ENCODE measurements around the gene AVPI1.
"Not testable (repeated sequence)": the region's sequence is repeated elsewhere in the genome, so short reads cannot be mapped to it uniquely, and the experiment has no call there.

Gene AVPI1

DNA sequence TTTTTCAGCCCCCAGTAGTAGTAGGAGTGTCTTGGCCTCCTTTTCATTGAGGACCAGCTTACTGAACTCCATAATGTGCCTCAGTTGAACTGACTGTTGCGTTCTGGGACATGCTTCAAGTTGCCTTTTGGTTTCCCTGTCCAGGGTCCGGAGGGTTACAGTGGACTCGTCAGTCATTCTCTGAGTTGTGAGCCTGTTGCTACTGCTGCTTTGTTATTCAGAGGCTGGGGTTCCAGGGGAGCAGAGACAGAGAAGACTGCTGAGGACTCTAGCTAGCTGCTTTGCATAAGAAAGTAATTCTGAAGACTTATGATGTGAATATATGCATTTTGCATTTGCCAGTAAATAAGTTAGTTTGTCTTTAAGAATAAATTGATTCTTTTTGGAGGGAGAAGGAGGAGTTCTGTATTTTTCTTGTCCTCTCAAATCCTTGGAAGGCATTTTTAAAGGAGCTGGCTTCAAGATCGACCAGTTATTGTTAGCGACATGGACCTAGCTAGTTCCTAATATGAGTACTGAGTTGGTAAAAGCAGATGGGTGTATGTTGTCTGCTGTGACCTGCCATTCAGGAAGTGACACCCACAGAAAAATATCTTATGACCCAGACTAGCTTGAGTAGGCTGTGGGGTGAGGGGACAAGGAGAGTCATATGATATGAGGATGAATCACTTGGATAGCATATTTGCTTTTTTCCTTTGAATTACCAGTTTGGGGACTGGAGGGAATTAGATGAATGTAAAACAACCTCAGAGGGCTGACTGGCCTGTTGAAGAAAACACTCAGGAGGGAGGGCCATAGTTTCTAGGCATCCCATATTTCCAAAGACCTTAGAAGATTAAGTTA, 38.3 kb downstream of the AVPI1 start:
- DNase-seq (ENCODE audit: low read depth in 2 of 2) = peak; percentile 84 to 97
- TF ChIP-seq, protein P1, sequence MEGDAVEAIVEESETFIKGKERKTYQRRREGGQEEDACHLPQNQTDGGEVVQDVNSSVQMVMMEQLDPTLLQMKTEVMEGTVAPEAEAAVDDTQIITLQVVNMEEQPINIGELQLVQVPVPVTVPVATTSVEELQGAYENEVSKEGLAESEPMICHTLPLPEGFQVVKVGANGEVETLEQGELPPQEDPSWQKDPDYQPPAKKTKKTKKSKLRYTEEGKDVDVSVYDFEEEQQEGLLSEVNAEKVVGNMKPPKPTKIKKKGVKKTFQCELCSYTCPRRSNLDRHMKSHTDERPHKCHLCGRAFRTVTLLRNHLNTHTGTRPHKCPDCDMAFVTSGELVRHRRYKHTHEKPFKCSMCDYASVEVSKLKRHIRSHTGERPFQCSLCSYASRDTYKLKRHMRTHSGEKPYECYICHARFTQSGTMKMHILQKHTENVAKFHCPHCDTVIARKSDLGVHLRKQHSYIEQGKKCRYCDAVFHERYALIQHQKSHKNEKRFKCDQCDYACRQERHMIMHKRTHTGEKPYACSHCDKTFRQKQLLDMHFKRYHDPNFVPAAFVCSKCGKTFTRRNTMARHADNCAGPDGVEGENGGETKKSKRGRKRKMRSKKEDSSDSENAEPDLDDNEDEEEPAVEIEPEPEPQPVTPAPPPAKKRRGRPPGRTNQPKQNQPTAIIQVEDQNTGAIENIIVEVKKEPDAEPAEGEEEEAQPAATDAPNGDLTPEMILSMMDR (IDR thresholded peaks at IDR 0.05; ENCODE audit: low read depth, low read length) = no peak
- H3K4me3 ChIP-seq (replicated peaks in 1 of 2; ENCODE audit: low read depth in 2 of 2, low read length in 2 of 2) = peak overlapping the region in 1 of 2 donors; percentile 2

DNA sequence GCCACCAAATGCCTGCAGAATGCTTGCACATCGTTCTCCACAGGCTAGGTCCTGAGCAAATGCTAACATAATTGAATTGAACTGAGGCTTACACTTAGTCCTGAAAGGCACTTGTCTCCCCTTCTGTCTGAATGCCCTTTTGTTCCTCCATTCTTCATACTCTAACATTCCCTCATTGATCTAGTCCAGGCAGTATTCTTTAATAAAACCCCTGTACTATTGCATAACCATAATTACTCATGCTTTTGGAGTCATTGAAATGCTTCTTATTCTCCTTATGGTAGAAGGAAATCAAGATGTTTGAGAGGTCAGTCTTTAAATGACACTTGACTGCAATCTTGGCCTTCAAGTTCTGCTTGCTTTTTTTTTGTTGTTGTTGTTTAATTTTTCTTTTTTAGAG, 39.5 kb downstream of the AVPI1 start:
- DNase-seq (ENCODE audit: low read depth in 2 of 2) = peak; percentile 51 to 75
- H3K4me3 ChIP-seq (replicated peaks in 1 of 2; ENCODE audit: low read depth in 2 of 2, low read length in 2 of 2) = no peak overlapping the region
- TF ChIP-seq, protein P1 (IDR thresholded peaks at IDR 0.05; ENCODE audit: low read depth, low read length) = no peak

DNA sequence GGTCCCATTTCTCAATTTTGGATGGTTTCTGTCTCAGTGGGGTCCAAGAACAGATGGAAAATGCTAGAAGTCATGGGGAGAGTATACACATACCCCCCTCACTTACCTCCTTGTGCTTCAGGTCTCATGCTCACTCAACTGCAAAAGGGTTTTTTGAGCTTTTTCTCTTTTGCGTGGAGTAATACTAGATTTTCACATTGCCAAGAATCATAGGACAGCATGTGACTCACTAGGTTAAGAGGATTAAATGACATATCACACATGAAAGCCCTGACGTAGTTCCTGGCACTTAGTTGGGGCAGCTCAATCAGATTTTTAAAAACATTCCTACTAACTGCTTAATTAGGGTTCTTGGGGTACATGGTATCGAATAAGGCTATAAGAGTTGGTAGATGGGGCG, 42.1 kb downstream of the AVPI1 start:
- DNase-seq (ENCODE audit: low read depth in 2 of 2) = no peak
- TF ChIP-seq, protein P1 (IDR thresholded peaks at IDR 0.05; ENCODE audit: low read depth, low read length) = no peak
- no peak overlapping the region for H3K4me3 ChIP-seq (replicated peaks in 1 of 2; ENCODE audit: low read depth in 2 of 2, low read length in 2 of 2)

DNA sequence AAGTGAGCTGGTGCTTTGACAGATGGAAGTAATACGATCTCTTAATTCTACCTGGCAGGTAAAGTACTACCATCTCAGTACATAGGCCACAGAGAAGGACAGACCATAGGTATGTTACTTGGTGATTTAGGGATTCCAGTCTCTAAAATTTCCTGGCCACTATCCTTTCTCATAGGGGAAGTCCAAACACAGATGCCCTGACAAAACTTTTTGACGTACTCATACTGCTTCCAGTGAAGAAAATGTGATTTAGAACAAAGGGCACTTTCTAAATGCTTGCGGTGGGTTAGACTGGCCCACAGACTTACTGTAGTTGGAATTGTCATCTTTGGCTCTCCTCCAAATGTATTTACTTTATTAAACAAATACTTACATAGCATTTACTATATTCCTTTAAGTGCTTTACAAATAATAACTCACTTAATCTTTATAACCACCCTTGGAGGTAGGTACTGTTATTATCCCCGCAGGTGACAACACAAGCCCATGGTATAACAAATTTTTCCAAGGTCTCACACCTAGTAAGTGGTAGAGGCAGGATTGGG, 43.5 kb downstream of the AVPI1 start:
- DNase-seq (ENCODE audit: low read depth in 2 of 2) = no peak
- TF ChIP-seq, protein P1 (IDR thresholded peaks at IDR 0.05; ENCODE audit: low read depth, low read length) = no peak
- no peak overlapping the region for H3K4me3 ChIP-seq (replicated peaks in 1 of 2; ENCODE audit: low read depth in 2 of 2, low read length in 2 of 2)

DNA sequence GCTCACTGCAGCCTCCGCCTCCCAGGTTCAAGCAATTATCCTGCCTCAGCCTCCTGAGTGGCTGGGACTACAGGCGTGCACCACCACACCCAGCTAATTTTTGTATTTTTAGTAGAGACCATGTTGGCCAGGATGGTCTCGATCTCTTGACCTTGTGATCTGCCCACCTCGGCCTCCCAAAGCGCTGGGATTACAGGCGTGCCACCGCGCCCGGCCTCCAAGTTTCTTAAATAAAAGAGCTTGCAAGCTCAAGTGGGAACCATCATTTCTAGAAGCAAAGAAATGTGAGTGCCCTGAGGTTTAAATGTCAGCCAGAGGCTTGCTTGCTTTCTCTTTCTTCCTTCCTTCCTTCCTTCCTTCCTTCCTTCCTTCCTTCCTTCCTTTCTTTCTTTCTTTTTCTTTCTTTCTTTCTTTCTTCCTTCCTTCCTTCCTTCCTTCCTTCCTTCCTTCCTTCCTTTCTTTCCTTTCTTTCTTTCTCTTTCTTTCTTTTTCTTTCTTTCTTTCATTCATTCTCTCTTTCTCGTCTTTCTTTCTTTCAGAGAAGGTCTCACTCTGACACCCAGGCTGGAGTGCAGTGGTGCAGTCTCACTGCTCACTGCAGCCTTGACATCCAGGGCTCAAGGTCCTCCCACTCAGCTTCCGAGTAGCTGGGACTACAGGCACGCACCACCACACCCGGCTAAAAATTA, 44.4 kb downstream of the AVPI1 start:
- not testable (repeated sequence) for H3K4me3 ChIP-seq (replicated peaks in 1 of 2; ENCODE audit: low read depth in 2 of 2, low read length in 2 of 2); DNase-seq (ENCODE audit: low read depth in 2 of 2)

DNA sequence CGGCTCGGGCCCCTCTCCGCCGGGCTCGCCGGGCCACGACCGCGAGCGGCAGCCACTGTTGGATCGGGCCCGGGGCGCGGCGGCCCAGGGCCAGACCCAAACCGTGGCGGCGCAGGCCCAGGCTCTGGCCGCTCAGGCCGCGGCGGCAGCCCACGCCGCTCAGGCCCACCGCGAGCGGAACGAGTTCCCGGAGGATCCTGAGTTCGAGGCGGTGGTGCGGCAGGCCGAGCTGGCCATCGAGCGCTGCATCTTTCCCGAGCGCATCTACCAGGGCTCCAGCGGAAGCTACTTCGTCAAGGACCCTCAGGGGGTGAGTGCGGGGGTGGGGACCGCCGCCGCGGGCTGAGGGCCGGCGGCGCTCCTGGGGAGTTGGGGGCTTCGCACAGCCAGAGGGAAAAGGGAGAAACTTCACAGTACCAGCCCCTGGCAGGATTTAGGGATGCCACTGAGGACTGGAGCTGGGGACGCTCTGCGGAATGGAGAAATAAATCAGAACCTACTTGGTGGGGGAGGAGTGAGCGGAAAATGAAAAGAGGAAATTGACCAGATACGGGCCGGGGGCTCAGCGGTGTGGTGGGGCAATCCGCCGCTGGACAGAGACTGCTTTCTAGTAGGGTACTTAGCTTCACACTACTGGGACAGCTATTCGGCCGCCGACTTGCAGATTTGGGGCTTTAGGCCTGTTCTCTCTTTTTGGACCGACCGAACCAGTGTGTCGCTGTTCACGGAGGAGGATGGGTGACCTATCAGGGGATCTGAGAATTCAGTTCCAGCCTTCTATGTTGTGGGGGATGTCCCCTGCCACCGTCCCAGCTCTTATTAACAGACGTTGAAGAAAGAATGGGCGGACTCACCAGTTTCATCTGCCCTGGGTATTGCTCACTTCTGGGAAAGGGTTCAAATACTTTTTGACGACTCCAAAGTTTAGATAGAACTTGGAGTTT, 45.9 kb downstream of the AVPI1 start:
- TF ChIP-seq, protein P1 (IDR thresholded peaks at IDR 0.05; ENCODE audit: low read depth, low read length) = no peak
- DNase-seq (ENCODE audit: low read depth in 2 of 2) = peak; percentile 62 to 67
- H3K4me3 ChIP-seq (replicated peaks in 1 of 2; ENCODE audit: low read depth in 2 of 2, low read length in 2 of 2) = peak overlapping the region; percentile 79 to 82
